Vagina (tissue), 2 donors: ENCODE results near the gene NRL. TPM values are rescaled to one million over a fixed set of nuclear protein-coding genes. Genes with fewer than 3 reads are reported as not detected.

Experiments used
- DNase-seq, 2 donors: peaks; one replicate each; pipeline ENCODE4 v3.0.0-alpha.2; 2017; ENCODE audit errors: extremely low spot score in 2 of 2
- H3K27ac ChIP-seq: fragments of 200-600 bp; sonication (generic); one replicate; pipeline ENCODE4 v1.5.1; 2019
- H3K27me3 ChIP-seq: fragments of 200-600 bp; sonication (generic); one replicate; pipeline ENCODE4 v1.5.1; 2019
- H3K36me3 ChIP-seq, 2 donors: fragments of 200-600 bp; sonication (generic); one replicate each; pipeline ENCODE4 v1.5.1; 2017 to 2019
- H3K4me1 ChIP-seq: fragments of 200-600 bp; sonication (generic); one replicate; pipeline ENCODE4 v1.5.1; 2019
- H3K4me3 ChIP-seq, 2 donors: fragments of 200-600 bp; sonication (generic); 1 replicate in 1 of 2; 2 replicates in 1 of 2; pipeline ENCODE4 v1.5.1; 2016 to 2019
- H3K9me3 ChIP-seq: fragments of 200-600 bp; sonication (generic); one replicate; pipeline ENCODE4 v1.5.1; 2019
- CTCF ChIP-seq, 3 experiments: fragments of 450-650 bp in 2 of 3; fragments of 200-600 bp in 1 of 3; sonication (generic) in 1 of 3; IDR thresholded peaks; one replicate each; pipeline ENCODE4 v1.5.1; 2017 to 2019; ENCODE audit warnings: antibody characterized with exemption in 3 of 3, mild to moderate bottlenecking in 2 of 3, moderate library complexity in 2 of 3
- POLR2A ChIP-seq, 2 donors: fragments of 450-650 bp; IDR thresholded peaks; one replicate each; pipeline ENCODE4 v1.6.1; 2017; ENCODE audit warnings: antibody characterized with exemption in 2 of 2, mild to moderate bottlenecking in 2 of 2, moderate library complexity in 2 of 2
- POLR2AphosphoS5 ChIP-seq, 2 donors: sonication (generic); formaldehyde crosslinking; IDR thresholded peaks; one replicate each; pipeline ENCODE4 v1.9.0; 2017; ENCODE audit warnings: antibody characterized with exemption in 2 of 2, mild to moderate bottlenecking in 2 of 2, low read depth in 1 of 2; ENCODE audit not compliant: insufficient read depth in 1 of 2
- intact Hi-C: fragments of 100-400 bp; cut with DNase I; formaldehyde crosslinking; loops from one replicate; pipeline ENCODE4 v1.15.1; 2023
- total RNA-seq: library from RNA; depleted of rRNA; stranded (reverse); fragments of >200 nt; gene quantifications from one replicate; pipeline ENCODE4 v1.2.3, GENCODE V29; 2016

The NRL gene
- total RNA-seq, 1 donor from 2014 or later: 1.2 TPM

GRCh38 chr14:24058260-24058950 lies 56.3 kb downstream of the NRL start:
- no peak overlapping the region for H3K4me3 ChIP-seq
- intact Hi-C loops: loop anchor here (5.0 kb wide), 1 partner anchor 44 kb away; no protein-coding TSS in a partner anchor
- H3K27me3 ChIP-seq: no peaks in the 10 kb centered on the region
- H3K36me3 ChIP-seq: no peaks in the 10 kb centered on the region
- no peak for DNase-seq
- TF ChIP-seq POLR2A (IDR thresholded peaks at IDR 0.05) (no peak), POLR2AphosphoS5 (IDR thresholded peaks at IDR 0.05; ENCODE audit: insufficient read depth in 1 of 2, low read depth in 1 of 2) (peak in 1 of 2 donors; percentile 69), CTCF (IDR thresholded peaks at IDR 0.05) (peak; percentile 84 to 92 (median 85))
- no peaks in the 10 kb centered on the region for H3K4me1 ChIP-seq
- no peak overlapping the region for H3K27ac ChIP-seq
- no peaks in the 10 kb centered on the region for H3K9me3 ChIP-seq

- no peak for DNase-seq
- Histone ChIP-seq H3K36me3 (no peaks in the 10 kb centered on the region), H3K9me3 (no peaks in the 10 kb centered on the region), H3K27ac (no peak overlapping the region), H3K4me1 (peaks cover 2% of the 10 kb centered on the region), H3K4me3 (no peak overlapping the region), H3K27me3 (no peaks in the 10 kb centered on the region)
- TF ChIP-seq POLR2A (IDR thresholded peaks at IDR 0.05): no peak
- no peak for TF ChIP-seq POLR2AphosphoS5 (IDR thresholded peaks at IDR 0.05; ENCODE audit: insufficient read depth in 1 of 2, low read depth in 1 of 2)
- no peak for TF ChIP-seq CTCF (IDR thresholded peaks at IDR 0.05)
- intact Hi-C loops: loop anchor here (5.0 kb wide), 1 partner anchor 44 kb away; no protein-coding TSS in a partner anchor
Observed at GRCh38 chr14:24057867-24058259, 56.9 kb downstream of the NRL start.

- no peak for TF ChIP-seq CTCF (IDR thresholded peaks at IDR 0.05)
- TF ChIP-seq POLR2AphosphoS5 (IDR thresholded peaks at IDR 0.05; ENCODE audit: insufficient read depth in 1 of 2, low read depth in 1 of 2): no peak
- TF ChIP-seq POLR2A (IDR thresholded peaks at IDR 0.05): no peak
- Histone ChIP-seq H3K27ac (no peak overlapping the region), H3K4me1 (peaks cover 8% of the 10 kb centered on the region), H3K36me3 (no peaks in the 10 kb centered on the region), H3K27me3 (no peaks in the 10 kb centered on the region), H3K4me3 (no peak overlapping the region), H3K9me3 (no peaks in the 10 kb centered on the region)
- no peak for DNase-seq
- intact Hi-C loops: loop anchor here (5.0 kb wide), 1 partner anchor 45 kb away; no protein-coding TSS in a partner anchor
Observed at GRCh38 chr14:24057271-24057670, 57.5 kb downstream of the NRL start.

- no peaks in the 10 kb centered on the region for H3K27me3 ChIP-seq
- TF ChIP-seq CTCF (IDR thresholded peaks at IDR 0.05): no peak
- TF ChIP-seq POLR2A (IDR thresholded peaks at IDR 0.05): no peak
- TF ChIP-seq POLR2AphosphoS5 (IDR thresholded peaks at IDR 0.05; ENCODE audit: insufficient read depth in 1 of 2, low read depth in 1 of 2): no peak
- no peak overlapping the region for H3K4me3 ChIP-seq
- no peak overlapping the region for H3K27ac ChIP-seq
- H3K4me1 ChIP-seq: peaks cover 11% of the 10 kb centered on the region
- no peak for DNase-seq
- no peaks in the 10 kb centered on the region for H3K36me3 ChIP-seq
- intact Hi-C loops: loop anchor here (5.0 kb wide), 1 partner anchor 46 kb away; no protein-coding TSS in a partner anchor
- H3K9me3 ChIP-seq: no peaks in the 10 kb centered on the region
Observed at GRCh38 chr14:24056800-24057184, 58.0 kb downstream of the NRL start.
